Measurements from ENCODE around the gene PSMC3IP. TPM values are rescaled to one million over a fixed set of nuclear protein-coding genes. Genes with fewer than 3 reads are reported as not detected.

Gene PSMC3IP
- total RNA-seq, 1 donor from 2014 or later: 10.8 TPM

- no peaks in the 10 kb centered on the region for H3K9me3 Mint-ChIP-seq
- TF ChIP-seq CTCF (IDR thresholded peaks at IDR 0.05): no peak
- ATAC-seq (ENCODE audit: low read depth) (no peak), DNase-seq (no peak)
- H3K4me3 Mint-ChIP-seq: peak overlapping the region; percentile 89
- H3K27me3 Mint-ChIP-seq: no peaks in the 10 kb centered on the region
- ChIA-PET POLR2A (interaction anchor here (0.7 to 4.0 kb wide), 6 partner anchors 11 to 148 kb away, joined by 4 to 26 read pairs (median 14); partner anchors contain the start of genes MLX and STAT3), CTCF (interaction anchor here (0.9 to 2.1 kb wide), 3 partner anchors 10 to 41 kb away, joined by 4 to 8 read pairs (median 5); partner anchors contain the start of gene PSMC3IP)
- intact Hi-C loops (cut with micrococcal nuclease): no loop called here
- peaks cover 21% of the 10 kb centered on the region for H3K36me3 Mint-ChIP-seq (ENCODE audit: low read depth)
- peak overlapping the region; percentile 72 for H3K27ac Mint-ChIP-seq
- H3K4me1 Mint-ChIP-seq: peaks cover 25% of the 10 kb centered on the region
Observed at GRCh38 chr17:42537156-42537805, 40.2 kb downstream of the PSMC3IP start.

DNA sequence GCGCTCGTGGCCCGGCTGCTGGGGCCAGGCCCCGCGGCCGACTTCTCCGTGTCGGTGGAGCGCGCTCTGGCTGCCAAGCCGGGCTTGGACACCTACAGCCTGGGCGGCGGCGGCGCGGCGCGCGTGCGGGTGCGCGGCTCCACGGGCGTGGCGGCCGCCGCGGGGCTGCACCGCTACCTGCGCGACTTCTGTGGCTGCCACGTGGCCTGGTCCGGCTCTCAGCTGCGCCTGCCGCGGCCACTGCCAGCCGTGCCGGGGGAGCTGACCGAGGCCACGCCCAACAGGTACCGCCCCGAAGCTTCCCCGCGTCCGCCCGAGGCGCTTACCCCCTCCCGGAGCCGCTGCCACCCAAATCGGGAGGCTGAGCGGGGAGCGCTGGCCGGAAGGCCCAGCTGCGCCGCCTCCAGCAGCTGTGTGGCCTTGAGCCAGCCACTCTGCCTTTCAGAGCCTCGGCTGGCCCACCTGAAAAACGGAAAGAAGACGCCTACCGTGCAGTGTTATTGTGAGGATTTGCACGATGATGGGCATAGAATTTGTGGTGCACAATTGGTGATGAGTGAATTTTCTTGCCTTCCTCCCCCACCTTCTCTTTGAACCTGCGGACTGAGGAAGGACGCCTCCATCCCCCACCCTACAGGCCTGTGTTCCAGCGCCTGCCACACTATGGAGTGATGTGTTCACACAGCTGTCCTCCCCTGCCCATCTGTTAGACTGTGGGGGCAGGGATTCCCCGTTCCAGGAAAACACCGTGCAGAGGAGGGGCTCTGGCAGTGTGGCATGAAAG lies 41.0 kb downstream of the PSMC3IP start:
- H3K27ac Mint-ChIP-seq: peak overlapping the region; percentile 72
- no peak for TF ChIP-seq CTCF (IDR thresholded peaks at IDR 0.05)
- CTCF ChIA-PET: interaction anchor here (0.7 to 2.1 kb wide), 5 partner anchors 9 to 41 kb away, joined by 4 to 8 read pairs (median 5); partner anchors contain the start of gene PSMC3IP

GRCh38 chr17:42536048-42536371 lies 41.5 kb downstream of the PSMC3IP start, which contains the start of gene NAGLU:
Gene NAGLU (plus strand): TSS chr17:42536241. CDS start chr17:42536273, 32 bp downstream.
- ATAC-seq (ENCODE audit: low read depth) (peak; percentile 94), DNase-seq (peak; percentile 95)
- no peak for TF ChIP-seq CTCF (IDR thresholded peaks at IDR 0.05)
- intact Hi-C loops (cut with micrococcal nuclease): loop anchor here (1.0 kb wide), 3 partner anchors 18 to 31 kb away; partner anchors contain the start of genes COASY and MLX
- ChIA-PET POLR2A (interaction anchor here (0.6 to 4.0 kb wide), 12 partner anchors 12 to 237 kb away, joined by 3 to 26 read pairs (median 6); partner anchors contain the start of genes MLX, PSMC3IP, RETREG3 and STAT3), CTCF (interaction anchor here (0.6 to 2.1 kb wide), 6 partner anchors 9 to 288 kb away, joined by 3 to 8 read pairs (median 4); partner anchors contain the start of genes BECN1 and PSMC3IP)
- H3K27ac Mint-ChIP-seq: peak within 1 kb of the TSS; percentile 83
- no peaks in the 10 kb centered on the region for H3K27me3 Mint-ChIP-seq
- peak within 1 kb of the TSS; percentile 89 for H3K4me3 Mint-ChIP-seq
- peaks cover 34% of the 10 kb centered on the region for H3K4me1 Mint-ChIP-seq
- peaks cover 15% of the 10 kb centered on the region for H3K36me3 Mint-ChIP-seq (ENCODE audit: low read depth)
- H3K9me3 Mint-ChIP-seq: no peaks in the 10 kb centered on the region

More for the DNA sequence above, 41.0 kb downstream of the PSMC3IP start:
- DNase-seq (peak; percentile 75), ATAC-seq (ENCODE audit: low read depth) (peak; percentile 59)
- no peaks in the 10 kb centered on the region for H3K27me3 Mint-ChIP-seq
- no peaks in the 10 kb centered on the region for H3K9me3 Mint-ChIP-seq
- H3K36me3 Mint-ChIP-seq (ENCODE audit: low read depth): peaks cover 19% of the 10 kb centered on the region
- intact Hi-C loops (cut with micrococcal nuclease): loop anchor here (1.0 kb wide), 3 partner anchors 18 to 31 kb away; partner anchors contain the start of genes COASY and MLX
- POLR2A ChIA-PET: interaction anchor here (0.6 to 4.0 kb wide), 11 partner anchors 9 to 237 kb away, joined by 3 to 26 read pairs (median 8); partner anchors contain the start of genes MLX, PSMC3IP, RETREG3 and STAT3
- peaks cover 28% of the 10 kb centered on the region for H3K4me1 Mint-ChIP-seq
- H3K4me3 Mint-ChIP-seq: peak overlapping the region; percentile 89

GRCh38 chr17:42535155-42536047 lies 42.1 kb downstream of the PSMC3IP start:
- ATAC-seq (ENCODE audit: low read depth) (peak; percentile 19), DNase-seq (no peak)
- peaks cover 40% of the 10 kb centered on the region for H3K4me1 Mint-ChIP-seq
- peak overlapping the region; percentile 83 for H3K4me3 Mint-ChIP-seq
- H3K27me3 Mint-ChIP-seq: no peaks in the 10 kb centered on the region
- intact Hi-C loops (cut with micrococcal nuclease): loop anchor here (1.0 kb wide), 3 partner anchors 19 to 32 kb away; partner anchors contain the start of genes COASY and MLX
- TF ChIP-seq CTCF (IDR thresholded peaks at IDR 0.05): no peak
- H3K27ac Mint-ChIP-seq: peak overlapping the region; percentile 83
- CTCF ChIA-PET: interaction anchor here (0.6 to 2.1 kb wide), 6 partner anchors 8 to 289 kb away, joined by 3 to 8 read pairs (median 4); partner anchors contain the start of genes BECN1 and PSMC3IP
- H3K36me3 Mint-ChIP-seq (ENCODE audit: low read depth): peaks cover 12% of the 10 kb centered on the region
- POLR2A ChIA-PET: interaction anchor here (0.6 to 4.0 kb wide), 10 partner anchors 13 to 238 kb away, joined by 3 to 26 read pairs (median 10); partner anchors contain the start of genes MLX, PSMC3IP, RETREG3 and STAT3
- H3K9me3 Mint-ChIP-seq: no peaks in the 10 kb centered on the region
